SK-N-SH (cell line): ENCODE data around the gene PELI3.

Experiments
- CHD2 ChIP-seq: fragments of 150-350 bp; IDR thresholded peaks from 2 replicates; pipeline ENCODE4 v1.6.1; 2018; ENCODE audit warnings: low read length; ENCODE audit not compliant: partially characterized antibody
- CTCF ChIP-seq: fragments of 200-600 bp; sonication (generic); IDR thresholded peaks from 2 replicates; pipeline ENCODE4 v1.6.1; 2017; ENCODE audit warnings: antibody characterized with exemption, mild to moderate bottlenecking, moderate library complexity
- EP300 ChIP-seq, 2 experiments: IDR thresholded peaks; 2 replicates each; pipeline versions ENCODE4 v1.4.0 to v1.6.1; 2012; ENCODE audit warnings: borderline replicate concordance in 1 of 2, low read depth in 1 of 2, low read length in 1 of 2
- EZH2phosphoT487 ChIP-seq: fragments of 200-600 bp; sonication (generic); IDR thresholded peaks from 2 replicates; pipeline ENCODE4 v1.6.1; 2017; ENCODE audit warnings: low read depth, mixed run types, mild to moderate bottlenecking, antibody characterized with exemption, moderate library complexity, borderline replicate concordance
- FOSL2 ChIP-seq: IDR thresholded peaks from 2 replicates; pipeline ENCODE4 v1.4.0; 2012; ENCODE audit warnings: low read depth, mild to moderate bottlenecking, moderate library complexity, borderline replicate concordance
- IRF3 ChIP-seq: fragments of 150-350 bp; IDR thresholded peaks from 2 replicates; pipeline ENCODE4 v1.6.1; 2016; ENCODE audit warnings: mild to moderate bottlenecking, low read depth, low read length
- MAX ChIP-seq: IDR thresholded peaks from 2 replicates; pipeline ENCODE4 v1.4.0; 2012; ENCODE audit warnings: low read depth
- POLR2AphosphoS5 ChIP-seq: IDR thresholded peaks from 2 replicates; pipeline ENCODE4 v1.6.1; 2012; ENCODE audit warnings: low read depth, low read length
- RAD21 ChIP-seq: IDR thresholded peaks from 2 replicates; pipeline ENCODE4 v1.6.1; 2012; ENCODE audit warnings: mild to moderate bottlenecking, low read length
- RCOR1 ChIP-seq: fragments of 150-350 bp; IDR thresholded peaks from 2 replicates; pipeline ENCODE4 v1.6.1; 2017; ENCODE audit warnings: antibody characterized with exemption, low read length
- REST ChIP-seq: IDR thresholded peaks from 2 replicates; pipeline ENCODE4 v1.6.1; 2012; ENCODE audit warnings: mild to moderate bottlenecking, low read depth, low read length, moderate library complexity
- YY1 ChIP-seq: IDR thresholded peaks from 2 replicates; pipeline ENCODE4 v1.4.0; 2012; ENCODE audit warnings: low read depth, mild to moderate bottlenecking
- ZBTB33 ChIP-seq: IDR thresholded peaks from 2 replicates; pipeline ENCODE4 v1.4.0; 2012; ENCODE audit warnings: low read depth, borderline replicate concordance

GRCh38 chr11:66467034-66467659 lies 442 bp downstream of the PELI3 start:
- TF ChIP-seq CTCF = peak; percentile 24
- no peak for TF ChIP-seq ZBTB33
- TF ChIP-seq RAD21 = no peak
- no peak for TF ChIP-seq POLR2AphosphoS5
- no peak for TF ChIP-seq FOSL2
- TF ChIP-seq IRF3 = no peak
- no peak for TF ChIP-seq MAX
- TF ChIP-seq EZH2phosphoT487 = no peak
- TF ChIP-seq REST = no peak
- no peak for TF ChIP-seq CHD2
- TF ChIP-seq RCOR1 = no peak
- no peak for TF ChIP-seq YY1
- no peak for TF ChIP-seq EP300 (IDR thresholded peaks at IDR 0.05; ENCODE audit: borderline replicate concordance in 1 of 2, low read depth in 1 of 2, low read length in 1 of 2)
